ENCODE data around the gene LRCH1.

GRCh38 chr13:46609726-46610125 lies 56.8 kb downstream of the LRCH1 start:
- TF ChIP-seq CTCF (conservative IDR thresholded peaks at IDR 0.05; ENCODE audit: low read length) = no peak
- no peak for TF ChIP-seq EZH2phosphoT487 (IDR thresholded peaks at IDR 0.05; ENCODE audit: borderline replicate concordance, low read depth, low read length)
